Lower lobe of right lung (tissue), 2 donors: Measurements from ENCODE around the gene SGPP2. TPM values are rescaled to one million over a fixed set of nuclear protein-coding genes. Genes with fewer than 3 reads are reported as not detected.

Experiments
- ATAC-seq, 2 donors: fragments of 200-7000 bp; cut with Tn5 transposase; one replicate each; pipeline ENCODE4 v1.9.1; 2020 to 2022; ENCODE audit warnings: mild to moderate bottlenecking in 2 of 2, moderate library complexity in 2 of 2
- DNase-seq: peaks from one replicate; pipeline ENCODE4 v3.0.0-alpha.2; 2020
- H3K27ac ChIP-seq: fragments of 200-600 bp; one replicate; pipeline ENCODE4 v1.8.0; 2022
- H3K27me3 ChIP-seq: fragments of 200-600 bp; one replicate; pipeline ENCODE4 v1.8.0; 2022; ENCODE audit warnings: low read depth
- H3K36me3 ChIP-seq: fragments of 200-600 bp; one replicate; pipeline ENCODE4 v1.8.0; 2022; ENCODE audit warnings: mild to moderate bottlenecking
- H3K4me1 ChIP-seq: fragments of 200-600 bp; one replicate; pipeline ENCODE4 v1.8.0; 2022
- H3K4me3 ChIP-seq: fragments of 200-600 bp; one replicate; pipeline ENCODE4 v1.8.0; 2022; ENCODE audit warnings: mild to moderate bottlenecking
- H3K9me3 ChIP-seq: fragments of 200-600 bp; one replicate; pipeline ENCODE4 v1.8.0; 2022
- intact Hi-C: fragments of 100-400 bp; cut with DNase I; formaldehyde crosslinking; loops from one replicate; pipeline ENCODE4 v1.11.0; 2022
- total RNA-seq: library from RNA; stranded (reverse); fragmentation: NEBNext Ultra II Directional; extraction: Animal tissue kit (Norgen Biotek cat#: 25700); gene quantifications from one replicate; pipeline ENCODE4 v1.2.1, GENCODE V29; 2021
- TF ChIP-seq, protein P1 (sequence below): fragments of 200-600 bp; IDR thresholded peaks from one replicate; pipeline ENCODE4 v1.8.0; 2022; ENCODE audit warnings: antibody characterized with exemption, mild to moderate bottlenecking
- donor health status: DM: no; HTN: yes; CAD: no; lungs with severe emphysema.

The SGPP2 gene
- total RNA-seq, 1 donor from 2014 or later, result 23.9 TPM

DNA sequence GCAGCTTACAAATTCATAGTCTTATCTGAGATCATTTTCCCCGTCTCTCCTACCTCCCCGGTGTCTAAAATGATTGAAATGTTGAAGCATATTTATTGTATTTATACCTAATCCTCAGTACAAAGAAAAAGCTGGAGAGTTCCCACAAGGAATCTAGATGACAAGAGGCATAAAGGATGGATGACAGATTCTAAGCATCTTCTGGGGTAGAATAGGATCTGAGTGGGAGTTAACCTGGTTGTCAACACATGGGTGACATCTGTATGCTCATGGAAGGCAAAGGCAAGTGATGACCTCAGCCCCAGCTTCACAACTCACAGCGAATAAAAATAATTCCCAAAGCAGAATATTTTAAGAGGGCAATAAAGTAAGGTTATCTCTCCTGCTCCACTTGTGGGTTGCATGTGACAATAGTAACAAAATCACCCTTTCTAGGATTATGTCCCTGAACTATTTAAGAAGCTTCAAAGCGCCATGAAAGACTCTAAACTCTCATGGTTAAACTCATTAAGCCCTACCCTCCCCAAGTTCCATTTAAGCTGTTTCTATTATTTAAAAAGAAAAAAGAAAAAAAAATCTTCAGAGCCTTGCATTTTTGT is 32.2 kb downstream of the SGPP2 start:
- TF ChIP-seq, protein P1, sequence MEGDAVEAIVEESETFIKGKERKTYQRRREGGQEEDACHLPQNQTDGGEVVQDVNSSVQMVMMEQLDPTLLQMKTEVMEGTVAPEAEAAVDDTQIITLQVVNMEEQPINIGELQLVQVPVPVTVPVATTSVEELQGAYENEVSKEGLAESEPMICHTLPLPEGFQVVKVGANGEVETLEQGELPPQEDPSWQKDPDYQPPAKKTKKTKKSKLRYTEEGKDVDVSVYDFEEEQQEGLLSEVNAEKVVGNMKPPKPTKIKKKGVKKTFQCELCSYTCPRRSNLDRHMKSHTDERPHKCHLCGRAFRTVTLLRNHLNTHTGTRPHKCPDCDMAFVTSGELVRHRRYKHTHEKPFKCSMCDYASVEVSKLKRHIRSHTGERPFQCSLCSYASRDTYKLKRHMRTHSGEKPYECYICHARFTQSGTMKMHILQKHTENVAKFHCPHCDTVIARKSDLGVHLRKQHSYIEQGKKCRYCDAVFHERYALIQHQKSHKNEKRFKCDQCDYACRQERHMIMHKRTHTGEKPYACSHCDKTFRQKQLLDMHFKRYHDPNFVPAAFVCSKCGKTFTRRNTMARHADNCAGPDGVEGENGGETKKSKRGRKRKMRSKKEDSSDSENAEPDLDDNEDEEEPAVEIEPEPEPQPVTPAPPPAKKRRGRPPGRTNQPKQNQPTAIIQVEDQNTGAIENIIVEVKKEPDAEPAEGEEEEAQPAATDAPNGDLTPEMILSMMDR, result no peak
- no peaks in the 10 kb centered on the region for H3K27me3 ChIP-seq
- H3K4me3 ChIP-seq, result no peak overlapping the region
- intact Hi-C loops, result no loop called here
- DNase-seq (no peak), ATAC-seq (no peak)
- no peak overlapping the region for H3K27ac ChIP-seq
- H3K36me3 ChIP-seq, result no peaks in the 10 kb centered on the region
- no peaks in the 10 kb centered on the region for H3K9me3 ChIP-seq
- H3K4me1 ChIP-seq, result no peaks in the 10 kb centered on the region

DNA sequence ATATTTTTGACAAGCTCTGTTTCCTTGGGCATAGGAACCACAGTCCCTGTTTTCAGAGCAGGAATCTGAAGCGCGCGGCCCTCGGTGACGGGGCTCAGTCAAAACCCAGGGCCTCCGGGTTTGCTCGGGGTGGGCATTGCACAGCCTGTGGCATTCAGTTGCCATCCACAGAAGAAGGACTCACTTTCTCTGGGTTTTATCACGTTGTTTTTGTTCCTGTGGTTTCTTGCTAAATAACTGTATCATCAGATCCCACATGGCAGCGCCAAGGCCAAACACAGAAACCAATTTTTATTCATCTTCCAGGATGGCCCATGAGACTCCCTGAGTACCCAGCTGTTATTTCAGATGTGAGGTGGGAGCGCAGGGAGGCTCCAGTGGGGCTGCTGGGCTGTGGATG is 35.6 kb downstream of the SGPP2 start:
- intact Hi-C loops, result no loop called here
- DNase-seq (no peak), ATAC-seq (no peak)
- Histone ChIP-seq H3K36me3 (no peaks in the 10 kb centered on the region), H3K27me3 (no peaks in the 10 kb centered on the region), H3K27ac (no peak overlapping the region), H3K9me3 (no peaks in the 10 kb centered on the region), H3K4me1 (no peaks in the 10 kb centered on the region), H3K4me3 (no peak overlapping the region)
- TF ChIP-seq, protein P1, result no peak

DNA sequence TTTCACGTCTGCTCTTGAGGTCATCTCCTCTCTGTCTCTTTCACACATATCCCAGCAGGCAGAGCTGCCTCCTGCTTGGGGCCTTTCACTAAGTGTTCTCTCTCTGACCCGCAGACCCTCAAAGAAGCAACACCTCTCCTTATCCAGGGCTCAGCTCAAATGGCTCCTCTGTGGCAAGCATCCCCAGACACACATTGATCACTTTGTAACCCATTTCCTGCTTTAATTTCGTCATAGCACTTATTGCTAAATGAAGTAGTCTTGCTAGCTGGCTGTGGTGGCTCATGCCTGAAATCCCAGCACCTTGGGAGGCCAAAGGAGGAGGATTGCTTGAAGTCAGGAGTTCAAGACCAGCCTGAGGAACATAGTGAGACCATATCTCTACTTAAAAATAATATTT is 41.4 kb downstream of the SGPP2 start:
- DNase-seq (no peak), ATAC-seq (no peak)
- Histone ChIP-seq H3K9me3 (no peaks in the 10 kb centered on the region), H3K27me3 (no peaks in the 10 kb centered on the region), H3K27ac (no peak overlapping the region), H3K4me3 (no peak overlapping the region), H3K4me1 (no peaks in the 10 kb centered on the region), H3K36me3 (no peaks in the 10 kb centered on the region)
- TF ChIP-seq, protein P1, result no peak
- intact Hi-C loops, result no loop called here

DNA sequence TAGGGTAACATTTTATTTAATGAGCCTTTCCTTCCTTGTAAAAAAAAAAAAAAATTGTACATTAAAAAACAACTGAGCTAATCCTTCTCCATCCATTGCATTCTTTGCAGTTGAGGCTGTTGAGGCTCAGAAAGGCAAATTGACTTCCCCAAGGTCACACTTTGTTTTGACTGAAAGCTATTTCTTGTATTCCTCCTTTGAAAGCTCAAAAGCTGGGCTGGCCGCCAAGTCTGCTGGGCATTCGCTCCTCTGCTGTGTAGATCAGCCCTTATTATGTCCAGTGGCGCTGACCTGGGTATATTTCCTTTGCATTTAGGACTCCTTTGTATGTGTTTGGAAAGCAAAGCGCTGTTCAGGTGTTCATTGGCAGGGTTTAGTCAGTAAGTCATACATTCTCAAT is 44.0 kb downstream of the SGPP2 start:
- Histone ChIP-seq H3K36me3 (no peaks in the 10 kb centered on the region), H3K27ac (no peak overlapping the region), H3K9me3 (no peaks in the 10 kb centered on the region), H3K4me3 (no peak overlapping the region), H3K4me1 (no peaks in the 10 kb centered on the region), H3K27me3 (no peaks in the 10 kb centered on the region)
- intact Hi-C loops, result no loop called here
- ATAC-seq (no peak), DNase-seq (no peak)
- TF ChIP-seq, protein P1, result no peak

DNA sequence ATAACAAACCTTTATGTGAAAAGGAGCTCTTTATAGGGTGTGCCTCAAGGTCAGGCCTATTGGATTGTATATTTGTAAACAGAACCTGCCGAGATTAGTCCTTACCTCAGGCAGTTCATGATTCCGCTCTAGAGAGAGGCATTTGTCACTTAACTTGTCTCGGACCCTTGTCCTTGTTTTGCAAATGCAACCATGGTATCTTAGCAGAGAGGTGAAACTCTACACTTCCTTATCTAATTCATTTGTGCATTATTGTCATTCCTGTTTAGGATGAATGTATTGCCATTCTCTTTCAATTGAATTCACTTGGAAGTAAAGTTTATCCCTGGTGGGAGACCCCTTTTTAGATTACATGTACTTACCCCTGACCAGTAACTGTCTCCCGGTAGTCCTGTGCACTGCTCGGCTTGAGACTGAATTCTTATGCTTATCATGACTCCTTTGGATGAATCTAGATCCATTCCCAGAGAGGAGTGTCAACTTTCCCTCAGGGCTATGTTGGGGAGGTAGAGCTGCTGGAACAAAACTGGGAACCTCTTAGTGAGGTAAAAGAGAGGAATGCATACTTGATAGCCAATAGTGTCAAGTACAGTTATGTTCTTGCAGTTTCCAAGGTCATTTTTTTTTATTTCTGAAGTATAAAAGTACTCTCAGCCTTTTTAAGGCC is 46.6 kb downstream of the SGPP2 start:
- H3K27ac ChIP-seq, result no peak overlapping the region
- no peaks in the 10 kb centered on the region for H3K27me3 ChIP-seq
- no peaks in the 10 kb centered on the region for H3K4me1 ChIP-seq
- H3K4me3 ChIP-seq, result no peak overlapping the region
- DNase-seq, result no peak
- intact Hi-C loops, result no loop called here
- H3K9me3 ChIP-seq, result no peaks in the 10 kb centered on the region
- ATAC-seq, result no peak
- TF ChIP-seq, protein P1, result no peak
- no peaks in the 10 kb centered on the region for H3K36me3 ChIP-seq
